Stimulated activated CD8-positive, alpha-beta memory T cell treated with anti-CD3 and anti-CD28 coated beads, Interleukin-15, amount 100 ng/mL, for 24 hours (primary cell): ENCODE measurements around the gene OPHN1.
"Not testable (repeated sequence)": the region's sequence is repeated elsewhere in the genome, so short reads cannot be mapped to it uniquely, and the experiment has no call there.

ENCODE experiments used
- DNase-seq: peaks from one replicate; pipeline ENCODE4 v3.0.0-alpha.2; 2020; ENCODE audit warnings: low read depth

The OPHN1 gene

GRCh38 chrX:68175562-68175961, 257.7 kb downstream of the OPHN1 start:
- no peak for DNase-seq

- no peak for DNase-seq
These were observed 269.9 kb downstream of the OPHN1 start for GRCh38 chrX:68163441-68163840.

- DNase-seq = no peak
These were observed 285.4 kb downstream of the OPHN1 start for GRCh38 chrX:68147848-68148247.

GRCh38 chrX:68146054-68146453, 287.2 kb downstream of the OPHN1 start:
- DNase-seq = no peak

GRCh38 chrX:68139791-68140190, 293.5 kb downstream of the OPHN1 start:
- no peak for DNase-seq

GRCh38 chrX:68133181-68133580, 300.1 kb downstream of the OPHN1 start:
- no peak for DNase-seq

- DNase-seq = no peak
These were observed 300.5 kb downstream of the OPHN1 start for GRCh38 chrX:68132749-68133148.

- no peak for DNase-seq
These were observed 311.5 kb downstream of the OPHN1 start for GRCh38 chrX:68121835-68122234.

- no peak for DNase-seq
These were observed 311.9 kb downstream of the OPHN1 start for GRCh38 chrX:68121371-68121770.

GRCh38 chrX:68115371-68115770, 317.9 kb downstream of the OPHN1 start:
- DNase-seq = no peak

GRCh38 chrX:68114573-68115129, 318.6 kb downstream of the OPHN1 start:
- no peak for DNase-seq

GRCh38 chrX:68113837-68114572, 319.3 kb downstream of the OPHN1 start:
- no peak for DNase-seq

- DNase-seq = no peak
These were observed 321.0 kb downstream of the OPHN1 start for GRCh38 chrX:68112321-68112720.

- DNase-seq = no peak
These were observed 324.1 kb downstream of the OPHN1 start for GRCh38 chrX:68109162-68109561.

- no peak for DNase-seq
These were observed 334.9 kb downstream of the OPHN1 start for GRCh38 chrX:68098431-68098830.

- DNase-seq = no peak
These were observed 343.0 kb downstream of the OPHN1 start for GRCh38 chrX:68090266-68090665.

GRCh38 chrX:68087526-68087925, 345.8 kb downstream of the OPHN1 start:
- no peak for DNase-seq

GRCh38 chrX:68086709-68087108, 346.6 kb downstream of the OPHN1 start:
- no peak for DNase-seq

GRCh38 chrX:68084765-68085164, 348.5 kb downstream of the OPHN1 start:
- no peak for DNase-seq

GRCh38 chrX:68083510-68083909, 349.8 kb downstream of the OPHN1 start:
- no peak for DNase-seq

GRCh38 chrX:68079961-68080360, 353.3 kb downstream of the OPHN1 start:
- no peak for DNase-seq

GRCh38 chrX:68078801-68079200, 354.5 kb downstream of the OPHN1 start:
- not testable (repeated sequence) for DNase-seq

GRCh38 chrX:68077378-68077777, 355.9 kb downstream of the OPHN1 start:
- no peak for DNase-seq

GRCh38 chrX:68072041-68072440, 361.3 kb downstream of the OPHN1 start:
- no peak for DNase-seq
